Activated gamma-delta T cell (primary cell): Measurements from ENCODE around the gene CA9.
A peak's percentile ranks its signal among the peaks of the same experiment; 100 is the strongest.

Experiments
- DNase-seq: peaks from one replicate; lab custom pipeline; 2025; lab: John Stamatoyannopoulos, UW

CA9 gene

DNA sequence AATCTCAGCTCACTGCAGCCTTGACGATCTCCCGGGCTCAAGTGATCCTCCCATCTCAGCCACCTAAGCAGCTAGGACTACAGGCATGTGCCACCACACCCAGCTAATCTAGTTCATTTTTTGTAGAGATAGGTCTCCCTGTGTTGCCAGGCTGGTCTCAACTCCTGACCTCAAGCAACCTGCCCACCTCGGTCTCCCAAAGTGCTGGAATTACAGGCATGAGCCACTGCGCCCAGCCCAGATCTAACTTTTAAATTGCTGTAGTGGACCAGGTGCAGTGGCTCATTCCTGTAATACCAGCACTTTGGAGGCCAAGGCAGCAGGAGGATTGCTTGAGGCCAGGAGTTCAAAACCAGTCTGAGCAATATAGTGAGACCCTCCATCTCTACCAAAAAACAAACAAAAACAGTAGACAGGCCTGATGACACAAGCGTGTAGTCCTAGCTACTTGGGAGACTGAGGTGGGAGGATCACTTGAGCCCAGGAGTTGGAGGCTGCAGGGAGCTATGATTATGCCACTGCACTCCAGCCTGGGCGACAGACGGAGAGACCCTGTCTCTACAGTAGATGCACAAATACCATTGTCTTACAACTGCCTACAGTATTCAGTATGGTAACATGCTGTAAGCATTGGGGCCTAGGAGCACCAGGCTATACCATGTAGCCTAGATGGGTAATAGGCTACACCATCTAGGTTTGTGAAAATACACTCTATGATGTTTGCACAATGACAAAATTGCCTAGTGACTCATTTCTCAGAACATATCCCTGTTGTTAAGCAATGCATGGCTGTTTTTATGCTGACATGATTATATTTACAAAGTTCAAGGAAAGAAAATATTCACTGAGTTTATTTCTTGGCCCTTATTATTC is 21.5 kb upstream of the CA9 start:
- no peak for DNase-seq

GRCh38 chr9:35652829-35653209 is 20.9 kb upstream of the CA9 start:
- DNase-seq = no peak

DNA sequence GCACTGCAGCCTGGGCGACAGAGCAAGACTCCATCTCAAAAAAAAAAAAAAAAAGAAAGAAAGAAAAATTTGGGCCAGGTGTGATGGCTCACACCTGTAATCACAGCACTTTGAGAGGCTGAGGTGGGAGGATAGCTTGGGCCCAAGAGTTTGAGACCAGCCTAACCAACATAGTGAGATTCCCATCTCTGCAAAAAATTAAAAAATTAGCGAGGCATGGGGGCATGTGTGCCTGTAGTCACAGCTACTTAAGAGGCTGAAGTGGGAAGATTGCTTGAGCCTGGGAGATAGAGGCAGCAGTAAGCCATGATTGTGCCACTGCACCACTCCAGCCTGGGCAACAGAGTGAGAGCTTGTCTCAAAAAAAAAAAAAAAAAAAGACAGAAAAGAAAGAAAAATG is 20.1 kb upstream of the CA9 start:
- no peak for DNase-seq

GRCh38 chr9:35656348-35656747 is 17.4 kb upstream of the CA9 start:
- no peak for DNase-seq

DNA sequence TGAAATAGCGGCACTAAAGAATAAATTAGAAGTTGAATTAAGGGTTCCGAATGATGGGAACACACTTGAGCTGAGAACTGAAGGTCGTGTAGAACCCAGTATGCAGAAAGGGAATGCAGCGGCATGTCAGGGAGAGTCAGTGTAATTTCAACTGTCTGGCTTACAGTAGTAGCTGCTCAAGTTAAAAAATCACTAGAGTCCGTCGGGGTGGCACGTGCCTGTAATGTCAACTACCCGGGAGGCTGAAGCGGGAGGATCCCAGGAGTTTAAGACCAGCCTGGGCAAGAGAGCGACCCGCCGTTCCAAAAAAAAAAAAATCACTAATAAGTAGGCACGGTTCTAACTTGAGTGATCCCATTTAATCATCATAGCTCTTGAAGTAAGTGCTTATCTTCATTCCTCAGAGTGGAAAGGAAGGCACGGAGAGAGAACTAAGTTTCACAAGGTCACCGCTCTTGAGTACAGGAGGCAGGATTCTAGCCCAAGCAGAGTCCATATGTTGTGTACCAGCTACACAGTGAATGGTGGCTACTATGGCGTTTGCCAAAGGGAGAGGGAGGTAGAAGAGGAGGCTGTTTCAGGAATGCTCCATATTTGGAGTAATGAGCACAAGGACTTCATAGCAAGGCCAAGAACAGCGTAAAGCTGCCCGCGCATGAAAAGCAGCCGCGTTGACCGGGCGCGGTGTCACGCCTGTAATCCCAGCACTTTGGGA is 16.7 kb upstream of the CA9 start:
- DNase-seq = no peak

DNA sequence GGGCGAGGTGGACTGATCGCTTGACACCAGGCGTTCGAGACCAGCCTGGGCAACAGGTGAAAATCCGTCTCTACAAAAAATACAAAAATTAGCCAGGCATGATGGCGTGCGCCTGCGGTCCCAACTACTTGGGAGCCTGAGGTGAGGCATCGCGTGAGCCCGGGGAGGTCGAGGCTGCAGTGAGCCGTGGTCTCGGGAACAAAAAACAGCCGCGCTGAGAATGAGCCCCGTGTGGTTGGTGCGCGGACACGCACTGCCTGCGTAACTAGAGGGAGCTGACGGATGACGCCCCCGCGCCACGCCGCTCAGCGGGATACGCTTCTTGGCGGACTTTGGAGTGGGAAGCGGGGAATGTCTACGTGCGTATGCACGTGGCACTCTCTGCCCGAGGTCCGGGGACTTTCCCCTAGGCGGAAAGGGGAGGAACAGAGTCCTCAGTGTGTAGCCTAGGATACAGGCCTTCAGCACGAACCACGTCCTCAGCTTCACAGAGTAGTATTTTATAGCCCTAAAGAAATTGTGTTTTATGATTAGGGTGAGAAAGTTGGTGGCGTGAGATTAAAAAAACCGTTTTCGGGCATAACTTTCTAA is 16.1 kb upstream of the CA9 start, which contains the start of gene RMRP:
Gene RMRP, minus strand, starts transcription at position 474 of the 591 bp plus-strand sequence.
- DNase-seq = peak; percentile 71

- peak; percentile 77 for DNase-seq
These were observed 15.4 kb upstream of the CA9 start, which contains the start of gene CCDC107 for GRCh38 chr9:35658137-35658967. TSS of gene CCDC107 (plus strand) at chr9:35658292. CDS start at chr9:35658380, 88 bp downstream.

- DNase-seq = no peak
These were observed 14.8 kb upstream of the CA9 start for GRCh38 chr9:35658968-35659220.

DNA sequence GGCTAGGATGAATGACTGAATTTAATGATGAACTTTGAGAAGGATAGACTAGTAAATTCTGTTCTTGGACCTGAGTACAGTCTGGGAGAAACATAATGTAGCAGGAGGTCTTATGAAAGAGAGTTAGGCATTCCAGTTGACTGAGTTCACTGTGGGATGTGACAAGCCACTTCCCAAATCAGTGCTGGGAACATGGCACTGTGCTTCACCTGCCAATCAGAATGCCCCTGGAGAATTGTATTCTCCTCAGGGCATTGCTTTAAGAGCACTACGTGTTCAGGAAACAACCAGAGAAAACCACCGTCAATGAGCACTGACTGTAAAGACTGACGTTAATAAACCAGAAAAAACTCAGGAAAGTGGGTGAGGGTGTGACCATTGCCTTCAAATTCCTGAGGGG is 14.4 kb upstream of the CA9 start:
- no peak for DNase-seq

DNA sequence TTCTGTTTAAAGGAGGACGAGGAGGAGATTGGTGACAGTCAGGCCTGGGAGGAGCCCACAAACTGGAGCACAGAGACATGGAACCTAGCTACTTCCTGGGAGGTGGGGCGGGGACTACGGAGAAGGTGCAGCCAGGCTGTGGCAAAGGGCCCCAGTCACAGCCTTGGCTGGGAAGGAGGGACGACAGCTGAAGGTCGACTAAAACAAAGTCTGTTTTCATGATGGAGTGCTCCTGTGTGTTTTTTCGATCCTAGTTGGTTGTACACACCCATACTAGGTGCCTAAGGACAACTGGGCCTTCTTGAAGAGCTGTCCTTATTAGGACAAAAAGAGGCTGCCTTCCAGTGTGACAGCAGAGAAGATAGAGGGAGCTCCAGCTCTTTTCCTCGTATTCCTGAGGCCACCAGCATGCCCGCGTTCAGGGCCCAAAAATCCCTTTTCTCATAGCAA is 12.7 kb upstream of the CA9 start:
- DNase-seq = no peak

- DNase-seq = no peak
These were observed 11.9 kb upstream of the CA9 start for GRCh38 chr9:35661756-35662350.

- no peak for DNase-seq
These were observed 11.3 kb upstream of the CA9 start for GRCh38 chr9:35662437-35662836.

- DNase-seq = peak; percentile 62
These were observed 8.9 kb upstream of the CA9 start, which contains the start of gene ARHGEF39 for GRCh38 chr9:35664531-35665470. TSS of gene ARHGEF39 (minus strand) at chr9:35665195. CDS start at chr9:35665169, 26 bp downstream.

DNA sequence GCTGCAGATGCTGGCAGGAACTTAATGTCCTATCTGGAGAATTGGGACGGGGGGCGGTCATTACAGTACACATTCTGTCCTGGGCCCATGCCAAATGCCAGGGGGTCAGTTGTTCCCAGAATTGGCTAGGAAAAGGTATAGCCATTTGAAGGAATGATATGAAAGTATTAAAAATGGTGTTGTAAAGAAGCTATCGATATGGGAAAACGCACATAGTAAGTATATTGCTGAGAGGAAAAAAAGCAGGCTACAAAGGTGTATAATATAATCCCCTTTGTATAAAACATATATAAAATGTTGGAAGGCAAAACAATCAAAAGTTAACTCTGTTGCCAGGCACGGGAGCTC is 8.3 kb upstream of the CA9 start:
- no peak for DNase-seq

- DNase-seq = no peak
These were observed 7.7 kb upstream of the CA9 start for GRCh38 chr9:35666045-35666444.

DNA sequence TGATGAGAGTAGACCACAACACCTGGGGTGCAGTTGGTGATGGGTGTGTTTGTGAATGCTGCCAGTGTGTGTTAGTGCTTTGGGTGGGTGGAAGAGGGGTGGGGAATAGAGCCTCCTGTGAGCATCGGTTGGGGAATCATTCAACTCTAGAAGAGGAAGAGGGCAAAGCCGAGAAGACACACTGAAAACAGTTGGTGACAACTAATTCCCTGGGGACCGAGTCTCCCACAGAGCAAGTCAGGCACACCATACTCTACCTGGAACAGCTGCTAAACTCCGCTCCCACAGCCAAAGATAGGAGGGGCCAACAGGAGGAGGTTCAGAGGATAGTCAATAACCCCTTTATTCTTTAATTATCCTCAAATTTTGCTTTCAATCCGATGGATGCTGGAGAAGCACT is 7.2 kb upstream of the CA9 start:
- no peak for DNase-seq

DNA sequence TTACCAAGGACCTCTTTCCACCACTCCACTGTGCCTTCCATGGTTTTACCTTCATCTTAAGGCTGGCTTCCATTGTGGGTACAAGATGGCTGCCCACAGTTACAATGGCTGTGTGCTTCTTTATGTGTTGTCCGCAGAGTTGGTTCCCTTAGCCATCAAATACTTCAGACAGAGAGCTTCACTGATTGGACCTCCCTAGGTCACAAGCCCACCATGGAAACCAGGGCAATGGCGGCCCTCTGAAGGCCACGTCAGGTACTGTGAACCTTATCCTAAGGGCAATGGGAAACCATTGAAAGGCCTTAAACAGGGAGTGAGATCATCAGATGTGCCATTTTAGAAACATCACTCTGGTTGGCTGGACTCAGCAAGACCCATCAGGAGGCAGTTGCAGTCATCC is 5.8 kb upstream of the CA9 start:
- DNase-seq = no peak

DNA sequence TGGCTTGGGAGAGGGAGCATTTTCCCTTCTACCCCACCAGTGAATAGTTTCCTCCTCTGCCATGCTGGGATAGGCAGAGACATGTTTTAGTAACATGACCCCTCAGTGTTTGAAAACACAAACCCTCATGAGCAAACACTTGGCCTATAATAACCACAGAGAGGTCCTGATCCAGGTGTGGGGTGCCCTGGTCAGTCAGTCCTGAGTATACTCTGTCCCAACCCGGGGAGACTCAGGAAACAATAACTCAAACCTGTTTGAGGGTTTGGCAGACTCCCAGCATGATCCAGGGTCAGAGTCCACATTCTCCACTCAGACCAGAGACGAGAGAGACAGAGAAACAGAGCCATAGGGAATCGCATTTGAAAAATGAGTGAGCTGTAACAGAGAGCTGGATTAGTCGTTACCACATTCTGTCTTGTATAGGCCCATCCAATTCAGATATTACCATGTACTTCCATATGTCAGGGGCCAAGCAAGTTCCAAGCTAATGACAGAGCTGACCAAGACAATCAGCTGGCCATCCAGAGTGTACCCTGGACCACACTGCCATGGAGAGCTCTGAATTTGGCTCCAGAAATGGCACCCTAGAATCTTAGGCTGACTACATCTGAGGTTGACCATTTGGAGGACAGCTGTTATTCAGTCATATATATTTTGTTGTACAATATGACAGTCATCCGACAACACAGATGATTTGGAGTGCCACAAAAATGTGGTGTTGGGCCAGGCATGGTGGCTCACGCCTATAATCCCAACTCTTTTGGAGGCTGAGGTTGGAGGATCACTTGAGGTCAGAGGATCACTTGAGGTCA is 4.2 kb upstream of the CA9 start:
- no peak for DNase-seq

DNA sequence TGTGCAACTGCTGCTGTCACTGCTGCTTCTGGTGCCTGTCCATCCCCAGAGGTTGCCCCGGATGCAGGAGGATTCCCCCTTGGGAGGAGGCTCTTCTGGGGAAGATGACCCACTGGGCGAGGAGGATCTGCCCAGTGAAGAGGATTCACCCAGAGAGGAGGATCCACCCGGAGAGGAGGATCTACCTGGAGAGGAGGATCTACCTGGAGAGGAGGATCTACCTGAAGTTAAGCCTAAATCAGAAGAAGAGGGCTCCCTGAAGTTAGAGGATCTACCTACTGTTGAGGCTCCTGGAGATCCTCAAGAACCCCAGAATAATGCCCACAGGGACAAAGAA is 265 bp downstream of the CA9 start:
- DNase-seq = no peak

GRCh38 chr9:35675204-35675603 is 1.5 kb downstream of the CA9 start:
- DNase-seq = no peak
